ENCODE measurements around the gene KIAA1210. TPM values are rescaled to one million over a fixed set of nuclear protein-coding genes. Genes with fewer than 3 reads are reported as not detected.

The KIAA1210 gene
- total RNA-seq, 4 donors from 2014 or later = 0.08 to 0.11 TPM; not detected in 2

DNA sequence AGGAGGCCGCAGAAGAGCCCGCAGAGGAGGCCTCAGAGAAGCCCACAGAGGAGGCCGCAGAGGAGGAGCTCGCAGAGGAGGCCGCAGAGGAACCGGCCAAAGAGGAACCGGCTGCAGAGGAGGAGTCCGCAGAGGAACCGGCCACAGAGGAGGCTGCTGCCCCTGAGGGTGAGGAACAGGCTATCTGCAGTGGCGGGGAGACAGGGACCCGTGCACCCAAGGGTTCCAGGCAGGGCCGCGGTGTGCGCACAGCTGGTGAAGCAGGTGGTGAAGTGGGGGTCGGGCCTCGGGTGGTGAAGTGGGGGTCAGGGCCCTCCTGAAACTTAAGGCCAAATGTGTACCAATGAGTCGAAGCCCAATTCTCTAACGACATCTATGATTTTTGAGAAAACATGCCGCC, 53.7 kb downstream of the KIAA1210 start:
- intact Hi-C loops (cut with DNase I; ENCODE audit: low total_unique reads) = no loop called here
- DNase-seq (ENCODE audit: low spot score in 2 of 2) = no peak
- 88 to 90% methylated on average over 18 to 19 of the region's 19 CpGs for WGBS, 2 donors
- TF ChIP-seq POLR2A (IDR thresholded peaks at IDR 0.05) = no peak
- TF ChIP-seq, protein P1, sequence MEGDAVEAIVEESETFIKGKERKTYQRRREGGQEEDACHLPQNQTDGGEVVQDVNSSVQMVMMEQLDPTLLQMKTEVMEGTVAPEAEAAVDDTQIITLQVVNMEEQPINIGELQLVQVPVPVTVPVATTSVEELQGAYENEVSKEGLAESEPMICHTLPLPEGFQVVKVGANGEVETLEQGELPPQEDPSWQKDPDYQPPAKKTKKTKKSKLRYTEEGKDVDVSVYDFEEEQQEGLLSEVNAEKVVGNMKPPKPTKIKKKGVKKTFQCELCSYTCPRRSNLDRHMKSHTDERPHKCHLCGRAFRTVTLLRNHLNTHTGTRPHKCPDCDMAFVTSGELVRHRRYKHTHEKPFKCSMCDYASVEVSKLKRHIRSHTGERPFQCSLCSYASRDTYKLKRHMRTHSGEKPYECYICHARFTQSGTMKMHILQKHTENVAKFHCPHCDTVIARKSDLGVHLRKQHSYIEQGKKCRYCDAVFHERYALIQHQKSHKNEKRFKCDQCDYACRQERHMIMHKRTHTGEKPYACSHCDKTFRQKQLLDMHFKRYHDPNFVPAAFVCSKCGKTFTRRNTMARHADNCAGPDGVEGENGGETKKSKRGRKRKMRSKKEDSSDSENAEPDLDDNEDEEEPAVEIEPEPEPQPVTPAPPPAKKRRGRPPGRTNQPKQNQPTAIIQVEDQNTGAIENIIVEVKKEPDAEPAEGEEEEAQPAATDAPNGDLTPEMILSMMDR (IDR thresholded peaks at IDR 0.05) = no peak
- H3K4me3 ChIP-seq (ENCODE audit: low read depth, poor library complexity, severe bottlenecking) = no peak overlapping the region

DNA sequence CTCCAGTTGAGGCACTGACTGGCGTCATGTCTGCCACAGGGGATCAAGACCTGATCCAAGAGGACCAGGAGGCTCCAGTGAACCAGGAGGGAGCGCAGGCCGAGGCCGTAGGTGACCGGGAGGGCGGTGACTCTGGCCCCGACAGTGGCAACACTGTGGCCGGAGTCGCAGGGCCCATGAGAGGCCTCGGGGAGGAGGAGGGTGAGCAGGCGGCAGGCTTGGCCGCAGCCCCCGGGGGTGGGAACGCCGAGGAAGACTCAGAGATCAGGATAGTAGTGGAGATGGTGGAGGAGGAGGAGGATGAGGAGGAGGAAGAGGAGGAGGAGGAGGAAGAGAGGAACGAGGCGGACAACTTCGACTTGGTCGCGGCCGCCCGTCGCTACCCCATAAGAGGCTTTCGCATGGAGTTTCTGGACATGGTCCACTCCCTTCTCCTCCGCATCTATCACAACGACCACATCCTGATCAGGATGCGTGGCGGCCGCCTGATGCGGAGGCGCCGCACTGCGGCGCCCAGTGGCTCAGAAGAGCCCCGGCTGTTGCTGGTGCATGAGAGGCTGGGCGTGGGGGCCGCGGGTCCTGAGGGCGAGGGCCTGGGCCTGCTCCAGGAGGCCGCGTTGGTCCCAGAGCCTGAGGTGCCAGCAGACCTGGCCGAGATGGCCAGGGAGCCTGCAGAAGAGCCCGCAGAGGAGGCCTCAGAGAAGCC, 54.3 kb downstream of the KIAA1210 start:
- DNase-seq (ENCODE audit: low spot score in 2 of 2) = no peak

DNA sequence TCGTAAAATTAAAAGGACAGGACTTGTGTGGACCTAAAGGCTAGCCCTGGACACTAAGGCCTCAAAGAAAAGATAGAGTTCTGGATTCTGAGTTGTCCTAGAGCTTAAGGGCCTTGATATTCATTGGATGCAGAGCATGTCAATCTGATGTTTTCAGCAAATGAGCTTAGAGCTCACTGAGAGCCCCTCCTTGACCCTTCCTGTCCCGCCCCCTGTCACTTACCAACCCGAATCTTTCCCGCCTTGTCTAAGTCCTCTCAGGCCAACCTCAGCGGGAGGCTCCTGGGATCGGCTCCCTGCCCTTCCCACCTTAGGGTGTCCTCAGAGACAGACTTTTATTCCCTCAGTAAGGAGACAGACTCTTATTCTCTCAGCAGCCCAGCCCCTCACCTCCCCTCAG, 54.9 kb downstream of the KIAA1210 start, which contains the start of gene CT47C1:
TSS of gene CT47C1 (plus strand) at position 250 of the 400 bp plus-strand sequence. CDS start 233 bp downstream, outside the sequence.
- intact Hi-C loops (cut with DNase I; ENCODE audit: low total_unique reads) = no loop called here
- DNase-seq (ENCODE audit: low spot score in 2 of 2) = no peak
- TF ChIP-seq POLR2A (IDR thresholded peaks at IDR 0.05) = no peak
- TF ChIP-seq, protein P1 (IDR thresholded peaks at IDR 0.05) = no peak
- WGBS, 2 donors = 83 to 95% methylated on average over 6 of the region's 6 CpGs
- H3K4me3 ChIP-seq (ENCODE audit: low read depth, poor library complexity, severe bottlenecking) = no peak within 1 kb of the TSS

More for the DNA sequence above, 54.3 kb downstream of the KIAA1210 start:
- 94 to 96% methylated on average over 32 to 38 of the region's 43 CpGs for WGBS, 2 donors
- intact Hi-C loops (cut with DNase I; ENCODE audit: low total_unique reads) = no loop called here
- H3K4me3 ChIP-seq (ENCODE audit: low read depth, poor library complexity, severe bottlenecking) = no peak overlapping the region
- TF ChIP-seq, protein P1 (IDR thresholded peaks at IDR 0.05) = no peak
- TF ChIP-seq POLR2A (IDR thresholded peaks at IDR 0.05) = no peak

DNA sequence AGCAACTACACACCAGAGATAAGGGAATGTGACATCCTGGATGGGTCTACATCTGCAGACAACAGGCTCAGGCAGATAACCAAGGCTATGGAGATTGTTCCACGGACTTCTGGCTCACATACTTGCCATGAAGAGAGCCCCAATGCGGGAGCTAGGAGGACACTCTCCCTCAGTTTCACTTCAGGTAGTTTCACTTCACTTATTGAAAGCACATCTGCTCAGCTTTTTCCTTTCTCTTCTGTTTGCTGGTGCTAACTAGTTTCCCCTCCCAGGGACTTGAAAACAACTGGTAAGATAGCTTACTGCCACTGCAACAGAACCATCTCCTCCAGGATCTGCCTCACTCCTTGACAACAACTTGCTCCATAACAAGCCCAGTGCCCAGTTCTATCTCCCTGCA, 56.2 kb downstream of the KIAA1210 start:
- no peak for DNase-seq (ENCODE audit: low spot score in 2 of 2)
- intact Hi-C loops (cut with DNase I; ENCODE audit: low total_unique reads) = no loop called here
- H3K4me3 ChIP-seq (ENCODE audit: low read depth, poor library complexity, severe bottlenecking) = no peak overlapping the region
- WGBS, 2 donors = 46 to 84% methylated on average over 2 of the region's 2 CpGs
- TF ChIP-seq, protein P1 (IDR thresholded peaks at IDR 0.05) = no peak
- no peak for TF ChIP-seq POLR2A (IDR thresholded peaks at IDR 0.05)

DNA sequence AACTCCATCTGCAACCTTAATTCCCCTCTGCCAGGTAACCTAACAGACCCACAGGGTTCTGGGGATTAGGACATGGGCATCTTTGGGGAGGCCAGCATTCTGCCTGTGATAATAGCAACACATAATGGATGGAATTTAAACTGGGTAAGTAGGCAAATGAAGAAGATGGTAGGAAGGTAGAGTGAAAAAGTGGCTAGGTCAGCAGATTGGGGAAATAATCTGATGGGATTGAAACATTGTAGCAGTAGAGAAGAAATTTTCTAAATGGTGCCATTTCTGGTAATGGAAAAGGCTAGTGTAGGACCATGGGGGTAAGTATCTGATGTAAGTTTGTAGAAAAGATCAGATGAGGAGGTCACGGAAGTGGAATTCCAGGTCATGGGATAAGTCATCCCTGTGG, 57.9 kb downstream of the KIAA1210 start:
- H3K4me3 ChIP-seq (ENCODE audit: low read depth, poor library complexity, severe bottlenecking) = no peak overlapping the region
- no peak for DNase-seq (ENCODE audit: low spot score in 2 of 2)
- 77 to 93% methylated on average over 1 of the region's 1 CpG for WGBS, 2 donors
- TF ChIP-seq POLR2A (IDR thresholded peaks at IDR 0.05) = no peak
- TF ChIP-seq, protein P1 (IDR thresholded peaks at IDR 0.05) = no peak
- intact Hi-C loops (cut with DNase I; ENCODE audit: low total_unique reads) = no loop called here
